ENCODE results near the gene PHF20. TPM values are rescaled to one million over a fixed set of nuclear protein-coding genes. Genes with fewer than 3 reads are reported as not detected.

The PHF20 gene
- total RNA-seq, 1 donor from 2014 or later: 26.6 TPM

- Histone ChIP-seq H3K27ac (ENCODE audit: low read depth, low read length) (no peak overlapping the region), H3K4me1 (ENCODE audit: control insufficient read depth in 3 of 3, insufficient read depth in 3 of 3, low read length in 3 of 3) (no peaks in the 10 kb centered on the region), H3K36me3 (ENCODE audit: control insufficient read depth in 3 of 3, insufficient read depth in 3 of 3, low read length in 3 of 3) (peaks cover 6 to 10% (median 9%) of the 10 kb centered on the region in 3 donors), H3K9me3 (ENCODE audit: control insufficient read depth in 3 of 3, low read length in 3 of 3) (no peaks in the 10 kb centered on the region), H3K9ac (ENCODE audit: low read depth in 1 of 3, low read length in 3 of 3) (no peak overlapping the region), H3K4me3 (ENCODE audit: low read length in 3 of 3) (no peak overlapping the region), H3K27me3 (ENCODE audit: control insufficient read depth in 3 of 3, insufficient read depth in 3 of 3, low read length in 3 of 3) (no peaks in the 10 kb centered on the region)
Measured at GRCh38 chr20:35806075-35806474, 34.3 kb downstream of the PHF20 start.

GRCh38 chr20:35807877-35808276, 36.1 kb downstream of the PHF20 start:
- H3K9ac ChIP-seq (ENCODE audit: low read depth in 1 of 3, low read length in 3 of 3): no peak overlapping the region
- H3K36me3 ChIP-seq (ENCODE audit: control insufficient read depth in 3 of 3, insufficient read depth in 3 of 3, low read length in 3 of 3): peaks cover 6 to 9% (median 7%) of the 10 kb centered on the region in 3 donors
- no peak overlapping the region for H3K4me3 ChIP-seq (ENCODE audit: low read length in 3 of 3)
- no peaks in the 10 kb centered on the region for H3K9me3 ChIP-seq (ENCODE audit: control insufficient read depth in 3 of 3, low read length in 3 of 3)
- H3K27me3 ChIP-seq (ENCODE audit: control insufficient read depth in 3 of 3, insufficient read depth in 3 of 3, low read length in 3 of 3): no peaks in the 10 kb centered on the region
- no peak overlapping the region for H3K27ac ChIP-seq (ENCODE audit: low read depth, low read length)
- no peaks in the 10 kb centered on the region for H3K4me1 ChIP-seq (ENCODE audit: control insufficient read depth in 3 of 3, insufficient read depth in 3 of 3, low read length in 3 of 3)

GRCh38 chr20:35820715-35821114, 48.9 kb downstream of the PHF20 start:
- H3K9me3 ChIP-seq (ENCODE audit: control insufficient read depth in 3 of 3, low read length in 3 of 3): no peaks in the 10 kb centered on the region
- H3K9ac ChIP-seq (ENCODE audit: low read depth in 1 of 3, low read length in 3 of 3): peak overlapping the region in 1 of 3 donors; percentile 25
- H3K4me3 ChIP-seq (ENCODE audit: low read length in 3 of 3): no peak overlapping the region
- peaks cover 4 to 24% (median 11%) of the 10 kb centered on the region in 3 donors for H3K4me1 ChIP-seq (ENCODE audit: control insufficient read depth in 3 of 3, insufficient read depth in 3 of 3, low read length in 3 of 3)
- peak overlapping the region; percentile 44 for H3K27ac ChIP-seq (ENCODE audit: low read depth, low read length)
- no peaks in the 10 kb centered on the region for H3K36me3 ChIP-seq (ENCODE audit: control insufficient read depth in 3 of 3, insufficient read depth in 3 of 3, low read length in 3 of 3)
- H3K27me3 ChIP-seq (ENCODE audit: control insufficient read depth in 3 of 3, insufficient read depth in 3 of 3, low read length in 3 of 3): no peaks in the 10 kb centered on the region

- peak overlapping the region; percentile 47 for H3K27ac ChIP-seq (ENCODE audit: low read depth, low read length)
- H3K9ac ChIP-seq (ENCODE audit: low read depth in 1 of 3, low read length in 3 of 3): no peak overlapping the region
- H3K36me3 ChIP-seq (ENCODE audit: control insufficient read depth in 3 of 3, insufficient read depth in 3 of 3, low read length in 3 of 3): no peaks in the 10 kb centered on the region
- peaks cover 4 to 30% (median 11%) of the 10 kb centered on the region in 3 donors for H3K4me1 ChIP-seq (ENCODE audit: control insufficient read depth in 3 of 3, insufficient read depth in 3 of 3, low read length in 3 of 3)
- H3K9me3 ChIP-seq (ENCODE audit: control insufficient read depth in 3 of 3, low read length in 3 of 3): no peaks in the 10 kb centered on the region
- no peak overlapping the region for H3K4me3 ChIP-seq (ENCODE audit: low read length in 3 of 3)
- H3K27me3 ChIP-seq (ENCODE audit: control insufficient read depth in 3 of 3, insufficient read depth in 3 of 3, low read length in 3 of 3): no peaks in the 10 kb centered on the region
Measured at GRCh38 chr20:35821807-35822242, 50.0 kb downstream of the PHF20 start.

- H3K9me3 ChIP-seq (ENCODE audit: control insufficient read depth in 3 of 3, low read length in 3 of 3): no peaks in the 10 kb centered on the region
- H3K4me3 ChIP-seq (ENCODE audit: low read length in 3 of 3): no peak overlapping the region
- H3K27ac ChIP-seq (ENCODE audit: low read depth, low read length): no peak overlapping the region
- no peak overlapping the region for H3K9ac ChIP-seq (ENCODE audit: low read depth in 1 of 3, low read length in 3 of 3)
- peaks cover 4 to 34% (median 11%) of the 10 kb centered on the region in 3 donors for H3K4me1 ChIP-seq (ENCODE audit: control insufficient read depth in 3 of 3, insufficient read depth in 3 of 3, low read length in 3 of 3)
- no peaks in the 10 kb centered on the region for H3K27me3 ChIP-seq (ENCODE audit: control insufficient read depth in 3 of 3, insufficient read depth in 3 of 3, low read length in 3 of 3)
- no peaks in the 10 kb centered on the region for H3K36me3 ChIP-seq (ENCODE audit: control insufficient read depth in 3 of 3, insufficient read depth in 3 of 3, low read length in 3 of 3)
Measured at GRCh38 chr20:35823147-35823546, 51.3 kb downstream of the PHF20 start.

- Histone ChIP-seq H3K9me3 (ENCODE audit: control insufficient read depth in 3 of 3, low read length in 3 of 3) (no peaks in the 10 kb centered on the region), H3K4me1 (ENCODE audit: control insufficient read depth in 3 of 3, insufficient read depth in 3 of 3, low read length in 3 of 3) (peaks cover 11 to 36% (median 19%) of the 10 kb centered on the region in 3 donors), H3K27ac (ENCODE audit: low read depth, low read length) (no peak overlapping the region), H3K27me3 (ENCODE audit: control insufficient read depth in 3 of 3, insufficient read depth in 3 of 3, low read length in 3 of 3) (no peaks in the 10 kb centered on the region), H3K4me3 (ENCODE audit: low read length in 3 of 3) (no peak overlapping the region), H3K9ac (ENCODE audit: low read depth in 1 of 3, low read length in 3 of 3) (no peak overlapping the region), H3K36me3 (ENCODE audit: control insufficient read depth in 3 of 3, insufficient read depth in 3 of 3, low read length in 3 of 3) (no peaks in the 10 kb centered on the region)
Measured at GRCh38 chr20:35823937-35824336, 52.1 kb downstream of the PHF20 start.

- H3K4me1 ChIP-seq (ENCODE audit: control insufficient read depth in 3 of 3, insufficient read depth in 3 of 3, low read length in 3 of 3): peaks cover 12 to 25% (median 12%) of the 10 kb centered on the region in 3 donors
- H3K9ac ChIP-seq (ENCODE audit: low read depth in 1 of 3, low read length in 3 of 3): peak overlapping the region in 1 of 3 donors; percentile 32
- H3K4me3 ChIP-seq (ENCODE audit: low read length in 3 of 3): no peak overlapping the region
- H3K9me3 ChIP-seq (ENCODE audit: control insufficient read depth in 3 of 3, low read length in 3 of 3): no peaks in the 10 kb centered on the region
- no peaks in the 10 kb centered on the region for H3K36me3 ChIP-seq (ENCODE audit: control insufficient read depth in 3 of 3, insufficient read depth in 3 of 3, low read length in 3 of 3)
- no peaks in the 10 kb centered on the region for H3K27me3 ChIP-seq (ENCODE audit: control insufficient read depth in 3 of 3, insufficient read depth in 3 of 3, low read length in 3 of 3)
- H3K27ac ChIP-seq (ENCODE audit: low read depth, low read length): peak overlapping the region; percentile 44
Measured at GRCh38 chr20:35826397-35826998, 54.7 kb downstream of the PHF20 start.

GRCh38 chr20:35828434-35828833, 56.6 kb downstream of the PHF20 start:
- no peak overlapping the region for H3K9ac ChIP-seq (ENCODE audit: low read depth in 1 of 3, low read length in 3 of 3)
- peak overlapping the region in 1 of 3 donors; percentile 27 for H3K4me3 ChIP-seq (ENCODE audit: low read length in 3 of 3)
- peak overlapping the region; percentile 23 for H3K27ac ChIP-seq (ENCODE audit: low read depth, low read length)
- H3K4me1 ChIP-seq (ENCODE audit: control insufficient read depth in 3 of 3, insufficient read depth in 3 of 3, low read length in 3 of 3): peaks cover 12 to 30% (median 20%) of the 10 kb centered on the region in 3 donors
- H3K36me3 ChIP-seq (ENCODE audit: control insufficient read depth in 3 of 3, insufficient read depth in 3 of 3, low read length in 3 of 3): no peaks in the 10 kb centered on the region
- H3K9me3 ChIP-seq (ENCODE audit: control insufficient read depth in 3 of 3, low read length in 3 of 3): no peaks in the 10 kb centered on the region
- no peaks in the 10 kb centered on the region for H3K27me3 ChIP-seq (ENCODE audit: control insufficient read depth in 3 of 3, insufficient read depth in 3 of 3, low read length in 3 of 3)

GRCh38 chr20:35828916-35829315, 57.1 kb downstream of the PHF20 start:
- Histone ChIP-seq H3K36me3 (ENCODE audit: control insufficient read depth in 3 of 3, insufficient read depth in 3 of 3, low read length in 3 of 3) (no peaks in the 10 kb centered on the region), H3K9ac (ENCODE audit: low read depth in 1 of 3, low read length in 3 of 3) (no peak overlapping the region), H3K27me3 (ENCODE audit: control insufficient read depth in 3 of 3, insufficient read depth in 3 of 3, low read length in 3 of 3) (no peaks in the 10 kb centered on the region), H3K4me1 (ENCODE audit: control insufficient read depth in 3 of 3, insufficient read depth in 3 of 3, low read length in 3 of 3) (peaks cover 12 to 30% (median 20%) of the 10 kb centered on the region in 3 donors), H3K9me3 (ENCODE audit: control insufficient read depth in 3 of 3, low read length in 3 of 3) (no peaks in the 10 kb centered on the region), H3K4me3 (ENCODE audit: low read length in 3 of 3) (no peak overlapping the region), H3K27ac (ENCODE audit: low read depth, low read length) (peak overlapping the region; percentile 23)

GRCh38 chr20:35830264-35830663, 58.4 kb downstream of the PHF20 start:
- Histone ChIP-seq H3K9me3 (ENCODE audit: control insufficient read depth in 3 of 3, low read length in 3 of 3) (no peaks in the 10 kb centered on the region), H3K4me3 (ENCODE audit: low read length in 3 of 3) (no peak overlapping the region), H3K36me3 (ENCODE audit: control insufficient read depth in 3 of 3, insufficient read depth in 3 of 3, low read length in 3 of 3) (no peaks in the 10 kb centered on the region), H3K4me1 (ENCODE audit: control insufficient read depth in 3 of 3, insufficient read depth in 3 of 3, low read length in 3 of 3) (peaks cover 12 to 30% (median 20%) of the 10 kb centered on the region in 3 donors), H3K27ac (ENCODE audit: low read depth, low read length) (no peak overlapping the region), H3K9ac (ENCODE audit: low read depth in 1 of 3, low read length in 3 of 3) (no peak overlapping the region), H3K27me3 (ENCODE audit: control insufficient read depth in 3 of 3, insufficient read depth in 3 of 3, low read length in 3 of 3) (no peaks in the 10 kb centered on the region)

Data from skeletal muscle tissue (tissue), 4 donors.